Measurements from ENCODE around the gene EMC6.

DNA sequence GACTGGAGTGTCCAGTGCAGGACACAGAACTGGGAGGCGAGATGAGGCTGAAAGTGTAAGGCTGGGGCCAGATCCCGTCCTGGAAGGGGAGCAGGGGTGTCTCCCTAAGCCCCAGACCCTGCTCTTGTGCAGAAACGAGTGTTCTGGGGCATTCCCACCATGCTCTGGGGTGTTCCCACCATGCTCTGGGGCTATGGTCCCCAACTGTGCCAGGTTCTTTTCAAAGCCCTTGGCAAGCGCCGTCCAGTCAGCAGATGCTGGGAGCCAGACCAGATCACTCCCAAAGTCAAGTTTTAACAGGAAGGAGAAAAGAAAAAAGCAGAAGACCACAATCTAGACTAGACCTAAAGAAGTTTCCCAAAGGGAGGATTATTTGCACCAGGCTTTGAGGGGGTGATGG is 2.8 kb upstream of the EMC6 start:
- TF ChIP-seq TAF1 (IDR thresholded peaks at IDR 0.05; ENCODE audit: borderline replicate concordance, insufficient read depth, low read length), result no peak
- TF ChIP-seq FOXP2 (optimal IDR thresholded peaks at IDR 0.05; ENCODE audit: borderline replicate concordance, extremely low read depth, extremely low read length, insufficient read depth), result no peak
- TF ChIP-seq POLR2AphosphoS5 (IDR thresholded peaks at IDR 0.05; ENCODE audit: low read depth, low read length), result no peak
- TF ChIP-seq REST (IDR thresholded peaks at IDR 0.05; ENCODE audit: insufficient read depth in 1 of 2, low read depth in 2 of 2, low read length in 2 of 2), result no peak

Measured in PFSK-1 (cell line).